Skin of body (tissue), 2 donors: ENCODE data around the gene APOC4. TPM values are rescaled to one million over a fixed set of nuclear protein-coding genes. Genes with fewer than 3 reads are reported as not detected.
"Not testable (repeated sequence)": the region's sequence is repeated elsewhere in the genome, so short reads cannot be mapped to it uniquely, and the experiment has no call there.

ENCODE experiments used
- DNase-seq: peaks from one replicate; lab custom pipeline; 2025; lab: John Stamatoyannopoulos, UW
- total RNA-seq: library from RNA; depleted of rRNA; stranded (reverse); fragments of >200 nt; gene quantifications from one replicate; pipeline ENCODE4 v1.2.3, GENCODE V29; 2014

APOC4 gene
- not detected for total RNA-seq

- no peak for DNase-seq
Observed at GRCh38 chr19:44942067-44942571, at the start of gene APOC4. Gene APOC4 (plus strand): TSS chr19:44942237. CDS start chr19:44942278, 41 bp downstream.

DNA sequence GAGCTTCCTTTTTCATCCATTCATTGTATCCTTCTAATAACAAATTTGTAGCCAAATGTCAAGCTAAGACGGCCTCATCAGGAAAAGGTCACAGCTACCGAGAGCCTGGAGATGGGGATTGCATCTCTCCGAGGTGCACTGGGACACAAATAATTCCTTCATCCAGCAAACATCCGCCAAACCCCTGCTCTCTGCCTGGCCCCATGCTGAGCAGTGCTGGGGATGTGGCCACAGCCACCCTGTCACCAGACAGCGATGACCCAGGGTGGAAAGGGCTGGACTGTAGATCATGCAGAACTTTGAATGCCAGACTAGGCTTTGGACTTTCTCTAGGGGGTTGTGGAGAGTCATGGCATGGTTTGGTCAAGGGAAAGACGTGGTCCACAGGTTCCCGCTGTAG lies 49.1 kb upstream of the APOC4 start:
- DNase-seq, result no peak

DNA sequence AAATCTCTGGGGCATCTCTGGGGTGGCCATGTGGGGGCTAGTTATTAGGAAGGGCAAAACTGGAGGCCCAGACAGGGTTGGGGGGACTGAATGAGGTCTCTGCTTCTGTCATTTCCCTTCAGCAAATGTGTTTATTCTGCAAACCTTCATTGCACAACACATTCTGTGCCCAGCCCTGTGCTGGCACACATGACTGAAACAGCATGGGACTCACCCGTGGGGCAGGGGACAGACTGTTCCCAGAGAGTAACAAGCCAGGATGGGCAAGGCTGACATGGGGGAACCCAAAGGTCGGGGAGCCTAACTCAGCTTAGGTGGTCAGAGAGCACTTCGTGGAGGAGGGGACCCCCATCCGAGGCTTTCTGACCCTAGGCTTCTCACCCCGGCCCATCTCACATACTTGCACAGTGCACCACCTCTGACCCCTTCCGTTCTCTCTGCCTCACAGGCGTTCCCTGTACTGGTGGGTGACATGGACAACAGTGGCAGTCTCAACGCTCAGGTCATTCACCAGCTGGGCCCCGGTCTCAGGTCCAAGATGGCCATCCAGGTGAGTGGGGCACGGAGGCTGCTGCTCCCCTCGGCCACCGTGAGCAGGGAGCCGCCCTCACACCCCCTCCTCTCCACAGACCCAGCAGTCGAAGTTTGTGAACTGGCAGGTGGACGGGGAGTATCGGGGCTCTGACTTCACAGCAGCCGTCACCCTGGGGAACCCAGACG lies 48.5 kb upstream of the APOC4 start:
- no peak for DNase-seq

- DNase-seq, result no peak
Observed at GRCh38 chr19:44894052-44894400, 48.0 kb upstream of the APOC4 start.

GRCh38 chr19:44894946-44895345 lies 47.1 kb upstream of the APOC4 start:
- DNase-seq, result no peak

GRCh38 chr19:44897835-44898234 lies 44.2 kb upstream of the APOC4 start:
- no peak for DNase-seq

- no peak for DNase-seq
Observed at GRCh38 chr19:44900328-44901244, 41.5 kb upstream of the APOC4 start.

DNA sequence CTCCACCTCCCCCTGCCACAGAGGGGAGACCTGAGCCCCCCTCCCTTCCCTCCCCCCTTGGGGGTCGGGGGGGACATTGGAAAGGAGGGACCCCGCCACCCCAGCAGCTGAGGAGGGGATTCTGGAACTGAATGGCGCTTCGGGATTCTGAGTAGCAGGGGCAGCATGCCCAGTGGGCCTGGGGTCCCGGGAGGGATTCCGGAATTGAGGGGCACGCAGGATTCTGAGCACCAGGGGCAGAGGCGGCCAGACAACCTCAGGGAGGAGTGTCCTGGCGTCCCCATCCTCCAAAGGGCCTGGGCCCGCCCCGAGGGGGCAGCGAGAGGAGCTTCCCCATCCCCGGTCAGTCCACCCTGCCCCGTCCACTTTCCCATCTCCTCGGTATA lies 38.8 kb upstream of the APOC4 start:
- DNase-seq, result no peak

GRCh38 chr19:44903602-44904425 lies 38.2 kb upstream of the APOC4 start:
- peak; percentile 39 for DNase-seq

DNA sequence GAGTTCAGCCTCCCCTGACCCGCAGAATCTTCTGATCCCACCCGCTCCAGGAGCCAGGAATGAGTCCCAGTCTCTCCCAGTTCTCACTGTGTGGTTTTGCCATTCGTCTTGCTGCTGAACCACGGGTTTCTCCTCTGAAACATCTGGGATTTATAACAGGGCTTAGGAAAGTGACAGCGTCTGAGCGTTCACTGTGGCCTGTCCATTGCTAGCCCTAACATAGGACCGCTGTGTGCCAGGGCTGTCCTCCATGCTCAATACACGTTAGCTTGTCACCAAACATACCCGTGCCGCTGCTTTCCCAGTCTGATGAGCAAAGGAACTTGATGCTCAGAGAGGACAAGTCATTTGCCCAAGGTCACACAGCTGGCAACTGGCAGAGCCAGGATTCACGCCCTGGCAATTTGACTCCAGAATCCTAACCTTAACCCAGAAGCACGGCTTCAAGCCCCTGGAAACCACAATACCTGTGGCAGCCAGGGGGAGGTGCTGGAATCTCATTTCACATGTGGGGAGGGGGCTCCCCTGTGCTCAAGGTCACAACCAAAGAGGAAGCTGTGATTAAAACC lies 37.5 kb upstream of the APOC4 start:
- no peak for DNase-seq

- DNase-seq, result no peak
Observed at GRCh38 chr19:44905437-44906160, 36.4 kb upstream of the APOC4 start, which contains the start of gene APOE. Gene APOE (plus strand): TSS chr19:44905796. CDS start chr19:44906625, 829 bp downstream.

- no peak for DNase-seq
Observed at GRCh38 chr19:44907613-44908012, 34.4 kb upstream of the APOC4 start.

DNA sequence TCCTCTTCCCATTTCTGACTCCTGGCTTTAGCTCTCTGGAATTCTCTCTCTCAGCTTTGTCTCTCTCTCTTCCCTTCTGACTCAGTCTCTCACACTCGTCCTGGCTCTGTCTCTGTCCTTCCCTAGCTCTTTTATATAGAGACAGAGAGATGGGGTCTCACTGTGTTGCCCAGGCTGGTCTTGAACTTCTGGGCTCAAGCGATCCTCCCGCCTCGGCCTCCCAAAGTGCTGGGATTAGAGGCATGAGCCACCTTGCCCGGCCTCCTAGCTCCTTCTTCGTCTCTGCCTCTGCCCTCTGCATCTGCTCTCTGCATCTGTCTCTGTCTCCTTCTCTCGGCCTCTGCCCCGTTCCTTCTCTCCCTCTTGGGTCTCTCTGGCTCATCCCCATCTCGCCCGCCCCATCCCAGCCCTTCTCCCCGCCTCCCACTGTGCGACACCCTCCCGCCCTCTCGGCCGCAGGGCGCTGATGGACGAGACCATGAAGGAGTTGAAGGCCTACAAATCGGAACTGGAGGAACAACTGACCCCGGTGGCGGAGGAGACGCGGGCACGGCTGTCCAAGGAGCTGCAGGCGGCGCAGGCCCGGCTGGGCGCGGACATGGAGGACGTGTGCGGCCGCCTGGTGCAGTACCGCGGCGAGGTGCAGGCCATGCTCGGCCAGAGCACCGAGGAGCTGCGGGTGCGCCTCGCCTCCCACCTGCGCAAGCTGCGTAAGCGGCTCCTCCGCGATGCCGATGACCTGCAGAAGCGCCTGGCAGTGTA lies 33.8 kb upstream of the APOC4 start:
- no peak for DNase-seq

DNA sequence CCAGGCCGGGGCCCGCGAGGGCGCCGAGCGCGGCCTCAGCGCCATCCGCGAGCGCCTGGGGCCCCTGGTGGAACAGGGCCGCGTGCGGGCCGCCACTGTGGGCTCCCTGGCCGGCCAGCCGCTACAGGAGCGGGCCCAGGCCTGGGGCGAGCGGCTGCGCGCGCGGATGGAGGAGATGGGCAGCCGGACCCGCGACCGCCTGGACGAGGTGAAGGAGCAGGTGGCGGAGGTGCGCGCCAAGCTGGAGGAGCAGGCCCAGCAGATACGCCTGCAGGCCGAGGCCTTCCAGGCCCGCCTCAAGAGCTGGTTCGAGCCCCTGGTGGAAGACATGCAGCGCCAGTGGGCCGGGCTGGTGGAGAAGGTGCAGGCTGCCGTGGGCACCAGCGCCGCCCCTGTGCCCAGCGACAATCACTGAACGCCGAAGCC lies 33.2 kb upstream of the APOC4 start:
- DNase-seq, result no peak

DNA sequence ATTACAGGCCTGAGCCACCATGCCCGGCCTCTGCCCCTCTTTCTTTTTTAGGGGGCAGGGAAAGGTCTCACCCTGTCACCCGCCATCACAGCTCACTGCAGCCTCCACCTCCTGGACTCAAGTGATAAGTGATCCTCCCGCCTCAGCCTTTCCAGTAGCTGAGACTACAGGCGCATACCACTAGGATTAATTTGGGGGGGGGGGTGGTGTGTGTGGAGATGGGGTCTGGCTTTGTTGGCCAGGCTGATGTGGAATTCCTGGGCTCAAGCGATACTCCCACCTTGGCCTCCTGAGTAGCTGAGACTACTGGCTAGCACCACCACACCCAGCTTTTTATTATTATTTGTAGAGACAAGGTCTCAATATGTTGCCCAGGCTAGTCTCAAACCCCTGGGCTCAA lies 32.3 kb upstream of the APOC4 start:
- DNase-seq, result no peak

DNA sequence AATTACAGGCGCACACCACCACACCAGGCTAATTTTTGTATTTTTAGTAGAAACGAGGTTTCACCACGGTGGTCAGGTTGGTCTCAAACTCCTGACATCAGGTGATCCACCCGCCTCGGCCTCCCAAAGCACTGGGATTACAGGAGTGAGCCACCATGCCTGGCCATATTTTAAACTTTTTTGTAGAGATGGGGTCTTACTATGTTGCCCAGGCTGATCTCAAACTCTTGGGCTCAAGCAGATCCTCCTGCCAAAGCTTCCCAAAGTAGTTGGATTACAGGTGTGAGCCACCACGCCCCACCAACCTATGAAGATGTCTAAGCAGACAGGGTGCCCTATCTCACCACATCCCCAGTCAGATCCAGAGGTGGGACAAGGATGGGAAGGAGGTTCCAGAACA lies 30.1 kb upstream of the APOC4 start:
- DNase-seq, result not testable (repeated sequence)

GRCh38 chr19:44912854-44913253 lies 29.2 kb upstream of the APOC4 start:
- no peak for DNase-seq

GRCh38 chr19:44913512-44914432 lies 28.3 kb upstream of the APOC4 start:
- DNase-seq, result not testable (repeated sequence)
